GM18502 (cell line): Measurements from ENCODE around the gene FGF22.
"Not testable (repeated sequence)": the region's sequence is repeated elsewhere in the genome, so short reads cannot be mapped to it uniquely, and the experiment has no call there.

Source experiments
- ATAC-seq: cut with Tn5 transposase; IDR thresholded peaks from one replicate; pipeline ENCODE4 v1.9.1; 2021; ENCODE audit warnings: mild to moderate bottlenecking; ENCODE audit not compliant: unreplicated experiment, poor library complexity

FGF22 gene

DNA sequence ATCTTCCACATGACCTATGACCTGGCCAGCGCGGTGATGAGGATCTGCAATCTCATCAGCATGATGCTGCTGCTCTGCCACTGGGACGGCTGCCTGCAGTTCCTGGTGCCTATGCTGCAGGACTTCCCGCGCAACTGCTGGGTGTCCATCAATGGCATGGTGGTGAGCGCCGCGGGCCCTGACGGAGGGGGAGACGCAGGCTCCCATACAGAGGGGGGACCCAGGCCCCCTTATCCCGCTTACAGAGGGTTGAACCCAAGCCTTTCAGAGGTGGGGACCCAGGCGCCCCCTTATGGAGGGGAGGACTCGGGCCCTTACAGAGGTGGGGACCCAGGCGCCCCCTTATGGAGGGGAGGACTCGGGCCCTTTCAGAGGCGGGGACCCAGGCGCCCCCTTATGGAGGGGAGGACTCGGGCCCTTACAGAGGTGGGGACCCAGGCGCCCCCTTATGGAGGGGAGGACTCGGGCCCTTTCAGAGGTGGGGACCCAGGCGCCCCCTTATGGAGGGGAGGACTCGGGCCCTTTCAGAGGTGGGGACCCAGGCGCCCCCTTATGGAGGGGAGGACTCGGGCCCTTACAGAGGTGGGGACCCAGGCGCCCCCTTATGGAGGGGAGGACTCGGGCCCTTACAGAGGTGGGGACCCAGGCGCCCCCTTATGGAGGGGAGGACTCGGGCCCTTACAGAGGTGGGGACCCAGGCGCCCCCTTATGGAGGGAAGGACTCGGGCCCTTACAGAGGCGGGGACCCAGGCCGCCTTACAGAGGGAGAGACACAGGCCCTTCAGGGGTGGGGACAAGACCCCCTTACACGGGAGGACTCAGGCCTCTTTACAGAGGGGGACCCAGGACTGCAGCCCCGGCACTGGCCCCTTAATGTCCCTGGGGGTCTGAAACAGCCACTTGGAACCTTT, 34.4 kb upstream of the FGF22 start:
- ATAC-seq = not testable (repeated sequence)

DNA sequence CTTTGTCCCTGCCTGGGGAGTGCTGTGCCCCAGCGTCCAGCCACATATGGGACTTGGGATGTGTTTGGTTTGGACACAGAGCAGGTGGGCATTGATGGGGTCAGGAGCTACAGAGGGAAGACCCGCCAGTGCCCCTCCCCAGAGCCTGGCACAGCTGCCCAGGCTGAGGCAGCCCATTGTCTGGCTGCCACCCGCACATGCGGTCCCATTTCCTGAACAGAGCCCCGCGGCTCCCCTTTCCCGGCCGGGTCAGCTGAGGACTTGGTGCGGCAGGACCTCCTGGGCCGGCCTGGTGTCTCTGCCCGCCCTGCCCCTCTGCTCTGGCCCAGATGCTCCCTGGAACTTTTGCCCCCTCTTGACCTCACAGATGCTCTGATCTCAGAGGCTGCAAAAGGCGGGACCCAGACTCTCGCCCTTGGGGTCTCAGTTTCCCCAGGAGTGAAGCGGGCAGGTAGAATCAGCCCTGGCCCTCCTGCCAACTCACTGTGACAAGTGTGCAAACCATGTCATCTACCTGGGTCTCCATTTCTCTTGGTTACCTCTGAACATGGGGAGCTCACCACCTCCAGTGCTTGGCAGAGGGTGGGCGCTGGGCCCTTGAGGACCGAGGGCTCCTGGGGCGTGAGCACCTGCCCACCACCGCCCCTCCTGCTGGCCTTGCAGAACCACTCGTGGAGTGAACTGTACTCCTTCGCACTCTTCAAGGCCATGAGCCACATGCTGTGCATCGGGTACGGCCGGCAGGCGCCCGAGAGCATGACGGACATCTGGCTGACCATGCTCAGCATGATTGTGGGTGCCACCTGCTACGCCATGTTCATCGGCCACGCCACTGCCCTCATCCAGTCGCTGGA, 32.2 kb upstream of the FGF22 start:
- ATAC-seq = no peak

DNA sequence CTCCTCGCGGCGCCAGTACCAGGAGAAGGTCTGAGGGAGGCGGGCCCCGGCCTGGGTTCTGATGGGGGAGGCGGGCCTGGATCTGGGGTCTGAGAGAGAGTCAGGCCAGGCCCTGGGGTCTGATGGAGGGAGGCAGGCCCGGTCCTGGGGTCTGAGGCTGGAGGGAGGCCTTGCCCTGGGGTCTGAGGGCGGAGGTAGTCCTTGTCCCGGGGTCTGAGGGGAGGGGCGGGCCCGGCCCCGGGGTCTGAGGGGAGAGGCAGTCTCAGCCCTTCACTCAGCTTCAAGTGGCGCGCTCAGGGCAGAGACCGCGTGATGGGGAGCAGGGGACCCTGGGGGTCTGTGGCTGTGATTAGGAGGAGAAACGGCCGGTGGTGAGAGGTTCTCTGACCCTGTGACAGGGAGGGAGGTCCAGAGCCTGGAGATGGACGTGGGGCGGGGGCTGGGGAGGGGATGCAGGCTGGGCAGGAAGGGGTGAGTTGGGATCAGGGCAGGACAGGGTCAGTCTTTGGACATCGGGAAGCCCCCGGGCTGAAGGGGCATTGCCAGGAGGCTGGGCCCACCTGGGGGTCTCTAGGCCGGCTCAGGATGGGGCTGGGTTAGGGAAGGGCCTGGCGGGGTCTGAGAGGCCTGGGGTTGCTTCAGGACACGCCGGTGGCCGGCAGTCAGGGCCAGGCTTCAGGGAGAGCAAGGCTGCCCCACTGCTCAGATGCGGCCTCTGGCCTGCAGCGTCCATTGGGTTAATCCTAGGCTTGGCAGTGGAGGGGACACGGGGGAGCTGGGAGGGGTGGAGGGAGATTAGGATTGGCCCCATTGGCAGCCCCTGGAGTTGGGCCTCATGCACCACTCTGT, 31.3 kb upstream of the FGF22 start:
- no peak for ATAC-seq

DNA sequence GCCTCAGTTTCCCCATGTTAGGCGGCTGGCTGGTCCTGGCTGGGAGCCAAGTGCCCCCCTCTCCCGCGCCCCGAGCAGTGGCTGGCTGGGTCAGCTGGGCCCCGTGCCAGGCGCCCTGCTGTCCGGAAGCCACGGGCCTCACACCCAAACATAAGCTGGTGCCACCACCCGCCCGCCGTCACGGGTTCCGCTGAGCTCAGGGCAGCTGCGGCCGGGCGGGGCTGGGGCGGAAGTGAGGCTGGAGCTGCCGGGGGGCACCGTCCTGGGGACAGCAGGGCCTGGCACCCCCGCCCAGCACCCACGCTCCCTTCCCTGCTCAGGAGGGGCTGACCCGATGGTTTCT, 30.7 kb upstream of the FGF22 start:
- no peak for ATAC-seq

DNA sequence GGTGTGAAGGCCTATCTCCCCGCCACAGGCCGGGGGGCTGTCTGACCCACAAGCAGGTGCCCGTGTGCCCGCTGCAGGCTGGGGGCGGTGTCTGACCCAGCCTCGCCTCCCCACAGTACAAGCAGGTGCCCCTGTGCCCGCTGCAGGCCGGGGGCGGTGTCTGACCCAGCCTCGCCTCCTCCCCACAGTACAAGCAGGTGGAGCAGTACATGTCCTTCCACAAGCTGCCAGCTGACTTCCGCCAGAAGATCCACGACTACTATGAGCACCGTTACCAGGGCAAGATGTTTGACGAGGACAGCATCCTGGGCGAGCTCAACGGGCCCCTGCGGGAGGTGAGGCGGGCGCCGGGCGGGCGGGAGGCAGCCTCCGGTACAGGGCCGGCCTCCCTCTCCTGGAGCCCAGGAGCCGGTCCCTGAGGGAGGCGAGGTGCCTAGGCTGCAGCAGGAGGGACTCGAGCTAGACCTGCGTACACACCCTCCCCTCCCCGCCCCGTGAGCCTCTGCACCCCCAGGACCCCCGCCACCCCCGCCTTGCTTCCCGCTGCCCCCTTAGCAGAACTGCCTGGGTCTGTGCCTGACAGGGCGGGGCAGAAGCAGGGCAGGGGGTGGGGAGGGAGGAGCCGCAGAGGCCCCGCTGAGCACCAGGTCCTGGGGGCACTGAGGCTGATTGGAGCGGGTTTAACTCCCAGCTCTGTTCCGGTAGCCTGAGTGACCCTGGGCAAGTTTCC, 29.4 kb upstream of the FGF22 start:
- ATAC-seq = no peak

DNA sequence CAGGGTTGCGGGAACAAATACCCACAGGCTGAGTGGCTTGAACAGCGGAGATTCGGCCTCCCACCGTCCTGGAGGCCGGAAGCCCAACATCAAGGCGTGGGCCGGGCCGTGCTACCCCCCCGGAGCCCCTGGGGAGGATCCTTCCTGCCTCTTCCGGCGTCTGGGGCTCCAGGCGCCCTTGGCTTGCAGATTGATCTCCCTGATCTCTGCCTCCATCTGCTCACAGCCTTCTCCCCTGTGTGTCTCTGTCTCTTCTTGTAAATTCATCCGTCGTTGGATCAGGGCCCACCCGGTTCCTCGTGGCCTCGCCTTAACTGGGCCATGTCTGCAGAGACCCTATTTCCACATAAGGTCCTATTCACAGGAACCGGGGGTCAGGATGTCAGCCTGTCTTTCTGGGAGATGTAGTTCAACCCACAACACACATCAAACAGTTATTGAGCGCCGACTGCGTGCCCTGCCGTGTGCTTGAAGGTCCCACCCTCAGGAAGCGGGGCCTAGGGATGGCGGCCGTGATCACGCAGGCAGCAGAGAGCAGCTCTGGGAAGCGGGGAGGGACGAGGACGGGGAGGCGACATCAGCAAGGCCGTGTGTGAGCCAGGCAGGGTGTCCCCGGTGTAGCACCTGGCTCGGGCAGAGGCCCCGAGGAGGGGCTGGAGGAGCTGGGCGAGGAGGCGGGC, 28.7 kb upstream of the FGF22 start:
- ATAC-seq = no peak

DNA sequence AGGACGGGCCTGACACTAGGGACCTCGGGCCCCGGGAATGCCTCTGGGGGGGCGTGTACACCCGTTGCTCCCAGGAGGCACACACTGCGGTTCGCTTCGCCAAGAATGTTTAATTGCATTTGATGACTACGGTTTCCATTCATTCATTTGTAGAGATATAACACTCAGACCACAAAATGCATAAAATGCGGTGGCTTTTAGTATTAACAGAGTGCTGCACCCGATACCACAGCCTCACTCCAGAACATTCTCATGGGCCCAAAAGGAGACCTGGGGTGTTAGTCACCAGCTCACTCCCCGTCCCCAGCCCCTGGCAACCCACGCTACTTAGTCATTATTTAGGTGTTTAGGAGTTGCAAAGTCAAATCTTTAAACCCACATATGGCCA, 28.2 kb upstream of the FGF22 start:
- ATAC-seq = no peak

DNA sequence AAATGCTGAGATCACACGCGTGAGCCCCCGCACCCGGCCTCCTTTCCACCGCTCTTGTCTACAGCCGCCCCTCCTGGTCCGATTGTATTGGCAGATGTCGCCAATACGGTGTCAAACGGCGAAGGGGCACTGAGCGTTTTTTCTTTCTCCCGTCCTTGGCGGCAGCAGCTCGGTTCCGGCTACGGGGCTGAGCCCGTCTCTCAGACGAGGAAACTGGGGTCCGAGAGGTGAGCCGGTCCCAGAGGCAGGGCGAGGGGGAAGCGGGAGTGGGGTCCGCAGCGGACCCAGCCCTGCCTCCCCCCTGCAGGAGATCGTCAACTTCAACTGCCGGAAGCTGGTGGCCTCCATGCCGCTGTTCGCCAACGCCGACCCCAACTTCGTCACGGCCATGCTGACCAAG, 26.7 kb upstream of the FGF22 start:
- ATAC-seq = no peak

DNA sequence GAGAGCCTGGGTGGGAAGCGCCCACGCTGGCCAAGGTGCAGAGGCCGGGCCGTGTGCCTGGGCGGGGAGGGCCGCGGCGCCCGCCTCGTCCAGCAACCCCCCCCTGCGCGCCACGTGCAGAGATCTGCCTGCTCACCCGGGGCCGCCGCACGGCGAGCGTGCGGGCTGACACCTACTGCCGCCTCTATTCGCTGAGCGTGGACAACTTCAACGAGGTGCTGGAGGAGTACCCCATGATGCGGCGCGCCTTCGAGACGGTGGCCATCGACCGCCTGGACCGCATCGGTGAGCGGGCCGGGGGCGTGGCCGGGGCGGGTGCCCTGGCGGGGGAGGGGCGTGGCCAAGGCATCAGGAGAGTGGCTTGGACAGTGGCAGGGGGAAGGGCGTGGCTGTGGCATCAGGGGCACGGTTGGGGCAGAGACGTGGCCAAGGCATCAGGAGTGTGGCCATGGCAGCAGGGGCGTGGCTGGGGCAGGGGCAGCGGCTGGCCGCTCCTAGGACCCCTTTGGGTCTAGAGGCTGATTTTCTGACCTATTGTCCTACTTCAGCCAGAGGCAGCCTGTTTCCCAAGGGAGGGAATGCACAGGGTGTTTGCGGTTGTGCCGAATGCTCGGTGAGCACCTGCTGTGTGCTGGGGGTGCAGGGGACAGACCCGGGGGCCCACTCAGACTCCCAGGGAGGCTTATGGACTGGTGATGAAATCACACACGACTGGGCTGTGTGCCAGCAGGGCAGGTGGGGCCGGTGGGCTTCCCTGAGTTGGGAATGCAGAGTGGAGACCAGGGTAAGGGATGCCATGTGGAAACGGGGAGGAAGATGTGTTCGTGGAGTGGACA, 25.7 kb upstream of the FGF22 start:
- no peak for ATAC-seq

DNA sequence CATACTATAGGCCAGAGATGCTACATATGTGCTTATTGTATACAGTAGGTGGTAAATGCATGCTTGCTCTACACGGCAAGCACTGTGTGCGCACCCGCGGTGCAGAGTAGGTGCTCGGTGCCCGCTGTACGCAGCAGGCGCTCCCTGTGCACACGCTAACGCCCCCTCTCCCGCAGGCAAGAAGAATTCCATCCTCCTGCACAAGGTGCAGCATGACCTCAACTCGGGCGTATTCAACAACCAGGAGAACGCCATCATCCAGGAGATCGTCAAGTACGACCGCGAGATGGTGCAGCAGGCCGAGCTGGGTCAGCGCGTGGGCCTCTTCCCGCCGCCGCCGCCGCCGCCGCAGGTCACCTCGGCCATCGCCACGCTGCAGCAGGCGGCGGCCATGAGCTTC, 24.1 kb upstream of the FGF22 start:
- ATAC-seq = no peak

DNA sequence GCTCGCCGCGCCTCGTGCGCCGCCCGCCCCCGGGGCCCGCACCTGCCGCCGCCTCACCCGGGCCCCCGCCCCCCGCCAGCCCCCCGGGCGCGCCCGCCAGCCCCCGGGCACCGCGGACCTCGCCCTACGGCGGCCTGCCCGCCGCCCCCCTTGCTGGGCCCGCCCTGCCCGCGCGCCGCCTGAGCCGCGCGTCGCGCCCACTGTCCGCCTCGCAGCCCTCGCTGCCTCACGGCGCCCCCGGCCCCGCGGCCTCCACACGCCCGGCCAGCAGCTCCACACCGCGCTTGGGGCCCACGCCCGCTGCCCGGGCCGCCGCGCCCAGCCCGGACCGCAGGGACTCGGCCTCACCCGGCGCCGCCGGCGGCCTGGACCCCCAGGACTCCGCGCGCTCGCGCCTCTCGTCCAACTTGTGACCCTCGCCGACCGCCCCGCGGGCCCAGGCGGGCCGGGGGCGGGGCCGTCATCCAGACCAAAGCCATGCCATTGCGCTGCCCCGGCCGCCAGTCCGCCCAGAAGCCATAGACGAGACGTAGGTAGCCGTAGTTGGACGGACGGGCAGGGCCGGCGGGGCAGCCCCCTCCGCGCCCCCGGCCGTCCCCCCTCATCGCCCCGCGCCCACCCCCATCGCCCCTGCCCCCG, 23.5 kb upstream of the FGF22 start:
- no peak for ATAC-seq

DNA sequence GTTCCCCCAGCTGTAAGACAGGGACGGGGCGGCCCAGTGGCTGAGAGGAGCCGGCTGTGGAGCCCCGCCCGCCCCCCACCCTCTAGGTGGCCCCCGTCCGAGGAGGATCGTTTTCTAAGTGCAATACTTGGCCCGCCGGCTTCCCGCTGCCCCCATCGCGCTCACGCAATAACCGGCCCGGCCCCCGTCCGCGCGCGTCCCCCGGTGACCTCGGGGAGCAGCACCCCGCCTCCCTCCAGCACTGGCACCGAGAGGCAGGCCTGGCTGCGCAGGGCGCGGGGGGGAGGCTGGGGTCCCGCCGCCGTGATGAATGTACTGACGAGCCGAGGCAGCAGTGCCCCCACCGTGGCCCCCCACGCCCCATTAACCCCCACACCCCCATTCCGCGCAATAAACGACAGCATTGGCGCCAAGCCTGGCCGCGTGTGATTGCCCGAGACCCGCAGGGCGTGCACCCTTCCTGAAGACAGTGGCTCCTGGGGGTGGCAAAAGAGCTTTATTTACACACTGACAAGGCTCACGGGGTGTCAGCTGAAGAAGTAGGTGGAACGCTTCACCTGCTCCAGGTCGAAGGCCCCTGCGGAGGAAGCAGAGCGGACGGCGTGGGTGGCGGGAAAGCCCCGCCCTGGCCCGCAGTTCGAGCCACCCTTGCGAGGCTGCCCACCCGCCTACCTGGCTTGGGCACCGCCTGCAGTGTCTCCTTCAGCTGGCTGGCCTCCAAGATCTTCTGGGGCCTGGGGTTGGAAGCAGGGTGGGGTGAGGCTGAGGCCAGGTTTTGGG, 22.7 kb upstream of the FGF22 start:
- no peak for ATAC-seq

DNA sequence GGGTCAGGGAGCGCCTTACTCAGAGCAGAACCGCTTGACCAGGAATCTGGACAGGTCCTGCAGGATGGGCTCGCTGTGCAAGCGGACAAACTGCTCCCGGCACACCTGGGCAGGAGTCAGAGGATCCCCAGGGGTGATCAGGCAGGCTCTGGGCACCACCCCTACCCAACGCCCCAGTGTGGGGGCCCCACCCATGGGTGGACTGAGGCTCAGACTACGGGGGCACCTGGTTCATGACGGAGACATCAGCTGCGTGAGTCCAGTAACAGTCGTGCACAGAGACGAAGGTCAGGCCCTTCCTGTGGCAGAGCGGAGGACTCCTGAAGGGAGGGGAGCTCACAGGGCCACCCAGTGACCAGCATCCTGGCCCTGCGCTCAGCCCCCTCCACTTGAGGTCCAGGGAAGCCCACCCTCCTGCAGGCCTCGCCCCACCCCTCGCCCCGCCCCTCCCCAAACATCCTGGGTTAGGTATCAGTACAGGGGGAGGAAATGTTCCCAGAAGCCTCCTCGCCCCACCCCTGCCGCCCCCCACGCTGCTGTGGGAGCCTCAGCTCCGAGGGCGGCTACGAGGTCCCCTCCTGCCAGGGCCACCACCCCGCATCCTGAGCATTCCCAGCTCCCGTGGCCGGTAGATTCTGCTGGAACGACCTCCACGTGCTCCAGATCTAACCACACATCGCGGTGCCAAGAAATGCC, 22.0 kb upstream of the FGF22 start:
- ATAC-seq = no peak

DNA sequence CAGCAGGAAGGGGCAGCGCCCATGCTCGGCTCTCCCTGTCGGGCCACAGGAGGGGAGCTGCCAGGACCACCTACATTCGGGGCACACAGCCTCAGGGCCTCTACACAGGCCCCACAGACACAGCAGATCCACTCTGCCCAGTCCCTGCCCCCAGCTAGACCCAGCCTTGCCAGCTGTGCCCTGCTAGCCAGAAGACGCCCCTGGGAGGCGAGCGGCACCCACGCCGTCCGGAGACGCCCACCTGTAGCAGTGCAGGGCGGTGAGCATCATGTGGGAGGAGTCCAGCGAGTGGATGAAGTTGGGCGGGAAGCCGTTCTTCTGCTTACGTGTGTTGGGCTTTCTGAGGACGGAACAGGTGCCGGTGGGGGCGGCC, 21.4 kb upstream of the FGF22 start:
- ATAC-seq = no peak

DNA sequence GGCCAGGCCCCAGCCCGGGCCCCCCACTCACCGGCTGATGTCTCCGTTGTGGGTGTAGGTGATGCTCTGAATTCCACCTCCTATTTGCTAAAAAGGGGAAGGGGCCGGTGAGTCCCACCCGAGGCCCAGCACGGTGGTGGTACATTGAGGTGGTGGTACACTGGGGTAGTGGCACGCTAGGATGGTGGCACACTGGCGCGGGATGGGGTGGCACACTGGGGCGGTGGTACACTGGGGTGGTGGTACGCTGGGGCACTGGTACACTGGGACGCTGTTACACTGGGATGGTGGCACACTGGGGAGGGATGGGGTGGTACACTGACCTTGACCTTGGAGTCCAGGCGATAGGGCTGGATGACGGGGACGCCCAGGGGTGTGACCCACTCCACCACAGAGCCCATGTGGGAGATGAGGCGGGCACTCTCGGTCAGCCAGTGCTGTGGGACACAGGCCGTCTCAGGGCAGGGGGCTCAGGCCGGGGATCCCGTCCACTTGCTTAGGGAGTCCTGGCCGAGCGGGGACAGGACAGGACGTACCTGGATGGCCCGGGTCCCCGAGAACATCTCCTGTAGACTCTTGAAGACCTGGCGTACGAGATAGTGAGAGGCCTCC, 20.9 kb upstream of the FGF22 start:
- no peak for ATAC-seq

DNA sequence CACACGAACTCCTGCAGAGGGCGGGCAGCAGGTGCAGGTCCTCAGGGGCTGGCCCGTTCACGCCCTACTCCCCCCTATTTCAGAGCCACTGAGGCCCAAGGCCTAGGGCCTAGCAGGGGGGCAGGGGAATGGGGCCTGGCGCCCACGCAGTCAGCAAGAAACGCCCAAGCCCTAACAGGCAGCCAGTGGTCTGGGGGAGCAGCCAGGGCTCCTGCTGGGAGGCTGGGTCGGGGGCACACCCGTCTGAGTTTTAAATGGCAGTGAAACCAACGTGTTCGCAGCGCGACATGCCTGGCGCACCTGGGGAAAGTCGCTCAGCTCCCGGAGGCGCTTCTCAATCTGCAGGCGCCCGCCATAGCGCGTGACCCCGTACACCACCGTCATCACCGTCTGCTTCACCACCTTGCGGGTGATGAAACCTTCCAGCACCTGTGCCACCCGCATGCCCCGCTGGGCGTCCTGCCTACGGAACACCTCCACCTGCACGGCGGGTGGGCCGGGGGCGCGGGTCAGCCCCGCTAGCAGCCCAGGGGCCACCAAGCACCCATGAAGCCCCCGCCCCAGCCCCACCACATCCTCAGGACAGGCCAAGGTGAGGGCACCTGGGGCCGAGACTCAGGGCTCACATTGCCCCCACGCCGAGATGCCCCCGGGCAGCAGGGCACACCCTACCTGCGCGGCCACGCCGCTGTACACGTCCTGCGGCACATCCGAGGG, 20.2 kb upstream of the FGF22 start:
- ATAC-seq = no peak
